Mesendoderm (in vitro differentiated cells): ENCODE results near the gene GJB3. TPM values are rescaled to one million over a fixed set of nuclear protein-coding genes. Genes with fewer than 3 reads are reported as not detected.
"Not testable (repeated sequence)": the region's sequence is repeated elsewhere in the genome, so short reads cannot be mapped to it uniquely, and the experiment has no call there.

ENCODE experiments used
- DNase-seq: peaks from one replicate; pipeline ENCODE4 v3.0.0; 2013
- H2AK5ac ChIP-seq: 2 replicates; pipeline ENCODE4 v1.6.1; 2013; ENCODE audit warnings: low read length, inconsistent platforms
- H2BK120ac ChIP-seq: 2 replicates; pipeline ENCODE4 v1.6.1; 2013; ENCODE audit warnings: low read depth, mild to moderate bottlenecking, low read length, moderate library complexity, mixed read lengths
- H2BK15ac ChIP-seq: replicated peaks from 2 replicates; pipeline ENCODE4 v1.6.1; 2013; ENCODE audit warnings: low read depth, mild to moderate bottlenecking, moderate library complexity
- H2BK5ac ChIP-seq: 2 replicates; pipeline ENCODE4 v1.6.1; 2013; ENCODE audit warnings: low read length, inconsistent platforms
- H3K18ac ChIP-seq: 2 replicates; pipeline ENCODE4 v1.6.1; 2013; ENCODE audit warnings: mild to moderate bottlenecking, low read length, mixed read lengths
- H3K23ac ChIP-seq: one replicate; pipeline ENCODE4 v1.6.1; 2013; ENCODE audit warnings: low read length
- H3K27ac ChIP-seq: 2 replicates; pipeline ENCODE4 v1.5.1; 2013; ENCODE audit warnings: low read depth, mild to moderate bottlenecking, inconsistent platforms, low read length, moderate library complexity
- H3K27me3 ChIP-seq: 2 replicates; pipeline ENCODE4 v1.6.1; 2013; ENCODE audit warnings: low read length, control low read depth, mild to moderate bottlenecking, inconsistent platforms; ENCODE audit not compliant: insufficient read depth, poor library complexity
- H3K36me3 ChIP-seq: 2 replicates; pipeline ENCODE4 v1.6.1; 2013; ENCODE audit warnings: low read length, inconsistent platforms; ENCODE audit not compliant: control insufficient read depth, insufficient read depth
- H3K4ac ChIP-seq: one replicate; pipeline ENCODE4 v1.6.1; 2013; ENCODE audit warnings: low read depth, mild to moderate bottlenecking, low read length, moderate library complexity
- H3K4me1 ChIP-seq: 2 replicates; pipeline ENCODE4 v1.6.1; 2013; ENCODE audit warnings: low read depth, low read length, inconsistent platforms; ENCODE audit not compliant: control insufficient read depth
- H3K4me2 ChIP-seq: 2 replicates; pipeline ENCODE4 v1.6.1; 2013; ENCODE audit warnings: low read length
- H3K4me3 ChIP-seq: 2 replicates; pipeline ENCODE4 v1.5.1; 2013; ENCODE audit warnings: mild to moderate bottlenecking, low read length
- H3K56ac ChIP-seq: one replicate; pipeline ENCODE4 v1.6.1; 2013; ENCODE audit warnings: low read length
- H3K79me1 ChIP-seq: 2 replicates; pipeline ENCODE4 v1.6.1; 2013; ENCODE audit warnings: low read length, inconsistent platforms
- H3K79me2 ChIP-seq: 2 replicates; pipeline ENCODE4 v1.6.1; 2013; ENCODE audit warnings: mild to moderate bottlenecking, low read length; ENCODE audit not compliant: control insufficient read depth, insufficient read depth
- H3K9ac ChIP-seq: 2 replicates; pipeline ENCODE4 v1.6.1; 2013; ENCODE audit warnings: low read length, inconsistent platforms
- H4K5ac ChIP-seq: one replicate; pipeline ENCODE4 v1.6.1; 2013; ENCODE audit warnings: low read length
- H4K8ac ChIP-seq: one replicate; pipeline ENCODE4 v1.6.1; 2013; ENCODE audit warnings: low read depth, mild to moderate bottlenecking, control low read depth, low read length, moderate library complexity
- WGBS: extraction: QIAGEN DNeasy Blood & Tissue Kit; methylation state at CpG from one replicate; pipeline ENCODE4 v1.1.7; 2013; ENCODE audit warnings: low lambda C conversion rate, missing lambda C conversion rate; ENCODE audit not compliant: insufficient coverage; ENCODE audit errors: extremely low coverage; 5-methylcytosine and 5-hydroxymethylcytosine counted together
- polyA plus RNA-seq, 2 experiments: library from polyadenylated mRNA; stranded (reverse); fragments of 200-250 nt; gene quantifications; one replicate each; pipeline ENCODE4 v1.2.3, GENCODE V29; 2013

Gene GJB3
- 1.1 TPM for polyA plus RNA-seq (2013, experiment 1 of 2)
- 1.2 TPM for polyA plus RNA-seq (2013, experiment 2 of 2)

GRCh38 chr1:34781071-34781843, at the start of gene GJB3:
Gene GJB3 (plus strand): TSS chr1:34781214. CDS start chr1:34784763, 3,549 bp downstream.
- Histone ChIP-seq H3K9ac (peak within 1 kb of the TSS; percentile 79), H3K27me3 (no peaks in the 10 kb centered on the region), H3K18ac (peak within 1 kb of the TSS; percentile 21), H3K79me2 (no peaks in the 10 kb centered on the region), H3K23ac (peak within 1 kb of the TSS; percentile 80), H4K5ac (no peak within 1 kb of the TSS), H2BK5ac (no peak within 1 kb of the TSS), H3K79me1 (no peaks in the 10 kb centered on the region), H2BK15ac (no peak within 1 kb of the TSS), H3K4ac (peak within 1 kb of the TSS; percentile 46), H3K4me2 (peak within 1 kb of the TSS; percentile 95), H3K4me3 (peak within 1 kb of the TSS; percentile 51), H2BK120ac (no peak within 1 kb of the TSS), H3K56ac (peak within 1 kb of the TSS; percentile 95), H4K8ac (no peak within 1 kb of the TSS), H3K27ac (no peak within 1 kb of the TSS), H3K4me1 (peaks cover 2% of the 10 kb centered on the region), H3K36me3 (no peaks in the 10 kb centered on the region), H2AK5ac (no peak within 1 kb of the TSS)
- DNase-seq, result peak; percentile 19
- WGBS, result no CpG with 5 or more reads among the region's 62 CpGs

GRCh38 chr1:34732831-34733230, 48.2 kb upstream of the GJB3 start:
- not testable (repeated sequence) for H3K9ac ChIP-seq, H2BK120ac ChIP-seq, H3K36me3 ChIP-seq, H2BK15ac ChIP-seq, H3K23ac ChIP-seq, H3K4me1 ChIP-seq, H3K27ac ChIP-seq, H3K27me3 ChIP-seq, H3K56ac ChIP-seq, H4K8ac ChIP-seq, H2AK5ac ChIP-seq, H3K18ac ChIP-seq, H3K79me1 ChIP-seq, DNase-seq, H3K4me2 ChIP-seq, H4K5ac ChIP-seq, H3K4ac ChIP-seq, H3K4me3 ChIP-seq, H3K79me2 ChIP-seq, H2BK5ac ChIP-seq
- WGBS, result no CpG with 5 or more reads among the region's 7 CpGs

GRCh38 chr1:34736692-34737091, 44.3 kb upstream of the GJB3 start:
- H3K27me3 ChIP-seq, result no peaks in the 10 kb centered on the region
- no peak overlapping the region for H3K56ac ChIP-seq
- H3K27ac ChIP-seq, result no peak overlapping the region
- H2BK15ac ChIP-seq, result no peak overlapping the region
- H3K36me3 ChIP-seq, result no peaks in the 10 kb centered on the region
- H3K23ac ChIP-seq, result no peak overlapping the region
- H4K5ac ChIP-seq, result no peak overlapping the region
- H3K4me3 ChIP-seq, result no peak overlapping the region
- H3K4me2 ChIP-seq, result no peak overlapping the region
- no peak overlapping the region for H3K4ac ChIP-seq
- no peaks in the 10 kb centered on the region for H3K79me1 ChIP-seq
- no peak for DNase-seq
- no peak overlapping the region for H2BK5ac ChIP-seq
- H2BK120ac ChIP-seq, result no peak overlapping the region
- no peak overlapping the region for H2AK5ac ChIP-seq
- H3K4me1 ChIP-seq, result peaks cover 2% of the 10 kb centered on the region
- no CpG with 5 or more reads among the region's 10 CpGs for WGBS
- H3K18ac ChIP-seq, result no peak overlapping the region
- no peak overlapping the region for H3K9ac ChIP-seq
- no peaks in the 10 kb centered on the region for H3K79me2 ChIP-seq
- H4K8ac ChIP-seq, result no peak overlapping the region

- H3K18ac ChIP-seq, H3K79me2 ChIP-seq, H2AK5ac ChIP-seq, H2BK120ac ChIP-seq, H4K8ac ChIP-seq, H3K79me1 ChIP-seq, H4K5ac ChIP-seq, H3K27me3 ChIP-seq, H3K4me2 ChIP-seq, DNase-seq, H2BK15ac ChIP-seq, H2BK5ac ChIP-seq, H3K4ac ChIP-seq, H3K9ac ChIP-seq, H3K4me1 ChIP-seq, H3K23ac ChIP-seq, H3K56ac ChIP-seq, H3K27ac ChIP-seq, H3K4me3 ChIP-seq, H3K36me3 ChIP-seq: not testable (repeated sequence)
- WGBS, result no CpG with 5 or more reads among the region's 12 CpGs
Observed at GRCh38 chr1:34737236-34737635, 43.8 kb upstream of the GJB3 start.

- Histone ChIP-seq H3K4ac (no peak overlapping the region), H3K4me1 (peaks cover 2% of the 10 kb centered on the region), H2BK15ac (no peak overlapping the region), H2BK120ac (no peak overlapping the region), H3K18ac (no peak overlapping the region), H3K4me3 (no peak overlapping the region), H3K56ac (peak overlapping the region; percentile 64), H3K4me2 (no peak overlapping the region), H3K79me2 (no peaks in the 10 kb centered on the region), H3K79me1 (no peaks in the 10 kb centered on the region), H3K23ac (no peak overlapping the region), H3K9ac (no peak overlapping the region), H3K27me3 (no peaks in the 10 kb centered on the region), H2AK5ac (no peak overlapping the region), H4K8ac (no peak overlapping the region), H3K27ac (no peak overlapping the region), H4K5ac (no peak overlapping the region), H2BK5ac (no peak overlapping the region), H3K36me3 (no peaks in the 10 kb centered on the region)
- peak; percentile 31 for DNase-seq
- no CpG with 5 or more reads among the region's 3 CpGs for WGBS
Observed at GRCh38 chr1:34739613-34740012, 41.4 kb upstream of the GJB3 start.
